ENCODE measurements around the gene EPDR1.
A peak's percentile ranks its signal among the peaks of the same experiment; 100 is the strongest.

Gene EPDR1

DNA sequence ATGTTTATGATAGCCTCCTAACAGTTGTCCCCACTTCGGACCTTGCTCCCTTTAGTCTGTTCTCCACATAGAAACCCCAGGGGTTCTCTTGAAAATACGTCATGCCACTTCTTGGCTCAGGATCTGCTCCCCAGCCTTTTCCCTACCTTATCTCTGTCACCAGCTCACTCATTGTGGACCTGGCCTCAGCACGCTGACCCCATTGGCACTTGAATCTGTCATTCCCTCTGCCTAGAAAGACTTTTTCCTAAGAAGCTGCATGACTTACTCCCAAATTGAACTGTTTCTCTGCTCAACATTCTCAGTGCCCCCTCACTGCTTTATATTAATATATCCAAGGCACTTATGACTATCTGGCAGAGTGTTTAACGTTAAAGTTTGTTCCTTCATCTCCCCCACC is 8.4 kb downstream of the EPDR1 start:
- WGBS, 2 experiments: 86 to 90% methylated on average over 4 of the region's 4 CpGs
- Histone ChIP-seq H3K36me3 (ENCODE audit: control insufficient read depth, insufficient read depth, low read length) (no peaks in the 10 kb centered on the region), H3K4me1 (ENCODE audit: control insufficient read depth, insufficient read depth, low read length) (no peaks in the 10 kb centered on the region), H3K4me3 (ENCODE audit: insufficient read depth, low read depth, low read length) (no peak overlapping the region), H3K27me3 (ENCODE audit: control insufficient read depth, insufficient read depth, low read length, poor library complexity, severe bottlenecking) (no peaks in the 10 kb centered on the region), H3K27ac (ENCODE audit: insufficient read depth, low read depth, low read length, poor library complexity, severe bottlenecking) (no peak overlapping the region), H3K9me3 (ENCODE audit: control insufficient read depth, low read length) (no peaks in the 10 kb centered on the region)

- Histone ChIP-seq H3K9me3 (ENCODE audit: control insufficient read depth, low read length) (no peaks in the 10 kb centered on the region), H3K27ac (ENCODE audit: insufficient read depth, low read depth, low read length, poor library complexity, severe bottlenecking) (no peak overlapping the region), H3K4me1 (ENCODE audit: control insufficient read depth, insufficient read depth, low read length) (no peaks in the 10 kb centered on the region), H3K27me3 (ENCODE audit: control insufficient read depth, insufficient read depth, low read length, poor library complexity, severe bottlenecking) (no peaks in the 10 kb centered on the region), H3K36me3 (ENCODE audit: control insufficient read depth, insufficient read depth, low read length) (no peaks in the 10 kb centered on the region), H3K4me3 (ENCODE audit: insufficient read depth, low read depth, low read length) (no peak overlapping the region)
- 90 to 92% methylated on average over 5 of the region's 5 CpGs for WGBS, 2 experiments
These were observed 9.9 kb downstream of the EPDR1 start for GRCh38 chr7:37930226-37930948.

GRCh38 chr7:37932543-37932942 is 12.1 kb downstream of the EPDR1 start:
- no peak overlapping the region for H3K4me3 ChIP-seq (ENCODE audit: insufficient read depth, low read depth, low read length)
- H3K4me1 ChIP-seq (ENCODE audit: control insufficient read depth, insufficient read depth, low read length): no peaks in the 10 kb centered on the region
- no peak overlapping the region for H3K27ac ChIP-seq (ENCODE audit: insufficient read depth, low read depth, low read length, poor library complexity, severe bottlenecking)
- H3K36me3 ChIP-seq (ENCODE audit: control insufficient read depth, insufficient read depth, low read length): no peaks in the 10 kb centered on the region
- no peaks in the 10 kb centered on the region for H3K27me3 ChIP-seq (ENCODE audit: control insufficient read depth, insufficient read depth, low read length, poor library complexity, severe bottlenecking)
- WGBS, 2 experiments: 70 to 87% methylated on average over 2 of the region's 2 CpGs
- H3K9me3 ChIP-seq (ENCODE audit: control insufficient read depth, low read length): no peaks in the 10 kb centered on the region

DNA sequence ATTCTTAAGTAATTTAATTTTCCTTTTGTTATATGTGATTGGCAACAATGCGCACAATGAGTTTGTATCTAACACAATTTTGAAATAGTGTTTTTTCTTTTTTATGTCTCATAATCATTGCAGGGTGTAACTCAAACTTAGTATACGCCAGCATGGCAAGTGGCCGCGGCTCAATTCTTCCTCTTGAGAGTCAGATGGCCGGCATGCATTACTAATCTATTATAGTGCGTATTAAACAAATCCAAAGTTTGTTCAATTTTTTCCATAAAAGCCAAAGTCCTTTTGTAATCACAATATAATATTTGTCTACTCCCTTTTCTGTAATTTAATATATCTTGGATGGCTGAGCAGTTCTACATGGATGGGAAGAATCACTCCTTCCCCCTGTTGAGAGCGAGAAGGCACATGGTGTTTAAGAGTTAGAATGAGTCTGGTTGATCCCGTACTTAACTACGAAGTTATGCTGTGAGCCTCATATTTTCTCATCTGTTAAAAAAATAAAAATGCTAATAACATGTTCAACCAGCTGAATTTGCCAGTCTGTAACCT is 12.7 kb downstream of the EPDR1 start:
- Histone ChIP-seq H3K9me3 (ENCODE audit: control insufficient read depth, low read length) (no peaks in the 10 kb centered on the region), H3K36me3 (ENCODE audit: control insufficient read depth, insufficient read depth, low read length) (no peaks in the 10 kb centered on the region), H3K4me3 (ENCODE audit: insufficient read depth, low read depth, low read length) (no peak overlapping the region), H3K4me1 (ENCODE audit: control insufficient read depth, insufficient read depth, low read length) (no peaks in the 10 kb centered on the region), H3K27ac (ENCODE audit: insufficient read depth, low read depth, low read length, poor library complexity, severe bottlenecking) (no peak overlapping the region), H3K27me3 (ENCODE audit: control insufficient read depth, insufficient read depth, low read length, poor library complexity, severe bottlenecking) (no peaks in the 10 kb centered on the region)
- 93 to 96% methylated on average over 5 to 9 of the region's 9 CpGs for WGBS, 2 experiments

DNA sequence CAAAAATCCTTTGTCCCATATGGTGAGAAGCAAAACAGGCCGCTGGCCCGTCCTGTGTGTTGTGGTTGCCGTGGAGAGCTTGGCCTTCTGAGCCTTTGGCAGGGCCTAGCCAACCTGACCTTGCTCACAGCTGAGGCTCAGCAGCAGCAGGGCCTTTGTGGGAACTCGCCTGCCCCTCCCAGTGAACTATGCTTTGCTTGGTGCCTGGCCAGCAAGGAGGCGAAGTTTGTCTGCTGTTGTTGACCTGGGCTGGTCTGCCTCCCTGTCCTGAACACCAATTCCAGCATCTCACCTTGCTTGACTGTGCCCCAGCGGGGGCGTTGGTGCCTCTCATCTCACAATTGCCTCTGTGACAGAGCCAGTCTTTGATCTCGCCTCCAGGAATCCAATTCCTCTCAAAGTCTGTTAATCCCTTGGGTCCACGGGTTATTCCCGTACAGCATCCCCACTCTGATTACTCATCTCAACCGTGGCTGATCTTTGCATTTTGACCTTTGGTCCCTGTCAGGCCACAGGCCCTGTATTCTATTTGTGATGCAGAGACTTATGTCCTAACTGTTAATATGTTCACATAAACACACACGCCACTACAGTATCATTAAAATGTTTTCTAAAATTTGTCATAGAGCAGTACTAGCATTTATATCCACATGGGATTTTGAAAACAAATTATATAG is 22.6 kb downstream of the EPDR1 start:
- H3K36me3 ChIP-seq (ENCODE audit: control insufficient read depth, insufficient read depth, low read length): no peaks in the 10 kb centered on the region
- no peaks in the 10 kb centered on the region for H3K9me3 ChIP-seq (ENCODE audit: control insufficient read depth, low read length)
- H3K27ac ChIP-seq (ENCODE audit: insufficient read depth, low read depth, low read length, poor library complexity, severe bottlenecking): peak overlapping the region; percentile 52
- H3K27me3 ChIP-seq (ENCODE audit: control insufficient read depth, insufficient read depth, low read length, poor library complexity, severe bottlenecking): no peaks in the 10 kb centered on the region
- H3K4me1 ChIP-seq (ENCODE audit: control insufficient read depth, insufficient read depth, low read length): peaks cover 7% of the 10 kb centered on the region
- no peak overlapping the region for H3K4me3 ChIP-seq (ENCODE audit: insufficient read depth, low read depth, low read length)
- WGBS, 2 experiments: 64 to 69% methylated on average over 11 to 12 of the region's 12 CpGs

DNA sequence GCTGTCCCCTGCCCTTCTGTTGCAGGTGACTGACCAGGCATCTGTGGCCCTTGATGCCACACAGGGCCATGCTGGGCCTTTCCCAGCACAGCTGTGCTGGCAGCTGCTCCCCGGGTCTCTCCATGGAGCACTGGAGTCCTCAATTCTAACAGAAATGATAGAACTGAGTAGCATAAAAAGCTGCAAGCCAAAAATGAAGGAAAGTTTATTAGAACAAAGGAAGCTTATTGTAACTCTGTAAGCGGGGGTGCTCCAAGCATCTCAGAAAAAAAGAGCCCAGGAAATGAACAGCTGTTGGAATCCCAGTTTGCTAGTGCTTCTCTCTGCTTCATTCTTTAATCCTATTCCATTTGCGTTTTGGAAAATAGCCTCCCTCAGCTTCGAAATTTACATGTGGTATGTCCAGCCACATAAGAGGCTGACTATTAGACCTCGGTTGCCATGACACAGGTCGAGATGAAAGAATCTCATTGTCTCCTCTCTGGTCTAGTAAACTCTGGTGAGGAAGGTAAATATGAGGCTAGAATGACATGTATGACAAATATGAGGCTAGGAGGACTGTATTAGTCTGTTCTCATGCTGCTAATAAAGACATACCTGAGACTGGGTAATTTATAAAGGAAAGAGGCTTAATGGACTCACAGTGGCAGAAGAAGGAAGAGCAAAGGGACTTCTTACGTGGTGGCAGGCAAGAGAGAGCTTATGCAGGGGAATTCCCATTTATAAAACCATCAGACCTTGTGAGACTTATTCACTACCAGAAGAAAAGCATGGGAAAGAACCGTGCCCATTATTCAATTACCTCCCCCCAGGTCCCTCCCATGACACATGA is 23.7 kb downstream of the EPDR1 start:
- Histone ChIP-seq H3K4me1 (ENCODE audit: control insufficient read depth, insufficient read depth, low read length) (peaks cover 7% of the 10 kb centered on the region), H3K27me3 (ENCODE audit: control insufficient read depth, insufficient read depth, low read length, poor library complexity, severe bottlenecking) (no peaks in the 10 kb centered on the region), H3K4me3 (ENCODE audit: insufficient read depth, low read depth, low read length) (no peak overlapping the region), H3K36me3 (ENCODE audit: control insufficient read depth, insufficient read depth, low read length) (no peaks in the 10 kb centered on the region), H3K9me3 (ENCODE audit: control insufficient read depth, low read length) (no peaks in the 10 kb centered on the region), H3K27ac (ENCODE audit: insufficient read depth, low read depth, low read length, poor library complexity, severe bottlenecking) (no peak overlapping the region)
- 90 to 96% methylated on average over 8 of the region's 8 CpGs for WGBS, 2 experiments

- Histone ChIP-seq H3K36me3 (ENCODE audit: control insufficient read depth, insufficient read depth, low read length) (no peaks in the 10 kb centered on the region), H3K27ac (ENCODE audit: insufficient read depth, low read depth, low read length, poor library complexity, severe bottlenecking) (no peak overlapping the region), H3K27me3 (ENCODE audit: control insufficient read depth, insufficient read depth, low read length, poor library complexity, severe bottlenecking) (no peaks in the 10 kb centered on the region), H3K4me1 (ENCODE audit: control insufficient read depth, insufficient read depth, low read length) (peaks cover 7% of the 10 kb centered on the region), H3K9me3 (ENCODE audit: control insufficient read depth, low read length) (no peaks in the 10 kb centered on the region), H3K4me3 (ENCODE audit: insufficient read depth, low read depth, low read length) (no peak overlapping the region)
- 94 to 96% methylated on average over 2 of the region's 2 CpGs for WGBS, 2 experiments
These were observed 24.3 kb downstream of the EPDR1 start for GRCh38 chr7:37944737-37945054.

DNA sequence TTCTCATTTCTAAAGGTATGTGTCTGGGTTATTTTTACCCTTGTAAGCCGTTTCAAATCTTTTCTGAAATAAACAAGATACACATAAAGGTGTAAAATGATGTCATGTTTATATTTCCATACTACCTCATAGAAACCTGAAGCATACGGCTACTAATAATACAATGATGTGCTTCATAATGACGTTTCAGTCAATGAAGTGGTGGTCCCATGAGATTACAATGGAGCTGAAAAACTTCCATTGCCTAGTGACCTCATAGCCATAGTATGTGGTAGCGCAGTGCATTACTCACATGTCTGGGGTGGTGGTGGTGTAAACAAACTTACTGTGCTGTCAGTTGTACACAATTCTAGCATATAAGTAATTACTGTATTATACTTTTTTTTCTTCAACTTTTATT is 24.9 kb downstream of the EPDR1 start:
- no peak overlapping the region for H3K4me3 ChIP-seq (ENCODE audit: insufficient read depth, low read depth, low read length)
- no peaks in the 10 kb centered on the region for H3K27me3 ChIP-seq (ENCODE audit: control insufficient read depth, insufficient read depth, low read length, poor library complexity, severe bottlenecking)
- no peaks in the 10 kb centered on the region for H3K9me3 ChIP-seq (ENCODE audit: control insufficient read depth, low read length)
- no peak overlapping the region for H3K27ac ChIP-seq (ENCODE audit: insufficient read depth, low read depth, low read length, poor library complexity, severe bottlenecking)
- WGBS, 2 experiments: 89 to 99% methylated on average over 2 to 3 of the region's 4 CpGs
- no peaks in the 10 kb centered on the region for H3K36me3 ChIP-seq (ENCODE audit: control insufficient read depth, insufficient read depth, low read length)
- peaks cover 7% of the 10 kb centered on the region for H3K4me1 ChIP-seq (ENCODE audit: control insufficient read depth, insufficient read depth, low read length)

GRCh38 chr7:37947138-37947940 is 26.9 kb downstream of the EPDR1 start:
- no peaks in the 10 kb centered on the region for H3K27me3 ChIP-seq (ENCODE audit: control insufficient read depth, insufficient read depth, low read length, poor library complexity, severe bottlenecking)
- H3K27ac ChIP-seq (ENCODE audit: insufficient read depth, low read depth, low read length, poor library complexity, severe bottlenecking): no peak overlapping the region
- peaks cover 7% of the 10 kb centered on the region for H3K4me1 ChIP-seq (ENCODE audit: control insufficient read depth, insufficient read depth, low read length)
- 93% methylated on average over 7 of the region's 7 CpGs for WGBS, 2 experiments
- H3K9me3 ChIP-seq (ENCODE audit: control insufficient read depth, low read length): no peaks in the 10 kb centered on the region
- H3K36me3 ChIP-seq (ENCODE audit: control insufficient read depth, insufficient read depth, low read length): no peaks in the 10 kb centered on the region
- H3K4me3 ChIP-seq (ENCODE audit: insufficient read depth, low read depth, low read length): no peak overlapping the region
